ENCODE data around the gene CREB3L1. TPM values are rescaled to one million over a fixed set of nuclear protein-coding genes. Genes with fewer than 3 reads are reported as not detected.

CREB3L1 gene
- total RNA-seq, 1 donor = 33.3 TPM

- Histone ChIP-seq H3K36me3 (ENCODE audit: insufficient read depth, low read length) (no peaks in the 10 kb centered on the region), H2AFZ (ENCODE audit: low read length) (peak overlapping the region; percentile 38), H3K9me3 (ENCODE audit: low read depth, low read length) (no peaks in the 10 kb centered on the region), H3K27me3 (ENCODE audit: insufficient read depth, low read length) (no peaks in the 10 kb centered on the region), H3K27ac (ENCODE audit: low read depth, low read length) (peak overlapping the region; percentile 88), H3K4me2 (ENCODE audit: insufficient read depth, low read length) (peak overlapping the region; percentile 61), H4K20me1 (ENCODE audit: insufficient read depth, low read length) (peaks cover 12% of the 10 kb centered on the region), H3K4me1 (ENCODE audit: insufficient read depth, low read length) (peaks cover 33% of the 10 kb centered on the region), H3K4me3 (ENCODE audit: insufficient read depth, low read length) (no peak overlapping the region), H3K79me2 (ENCODE audit: insufficient read depth, low read length) (peaks cover 45% of the 10 kb centered on the region)
- no peak for DNase-seq (ENCODE audit: insufficient read length, low spot score, missing footprints)
- no peak for TF ChIP-seq CTCF (IDR thresholded peaks at IDR 0.05; ENCODE audit: extremely low read depth, low read depth, low read length)
Measured at GRCh38 chr11:46362156-46363030, 84.9 kb downstream of the CREB3L1 start.

- Histone ChIP-seq H3K27me3 (ENCODE audit: insufficient read depth, low read length) (no peaks in the 10 kb centered on the region), H3K4me1 (ENCODE audit: insufficient read depth, low read length) (peaks cover 33% of the 10 kb centered on the region), H3K4me2 (ENCODE audit: insufficient read depth, low read length) (peak overlapping the region; percentile 34), H3K4me3 (ENCODE audit: insufficient read depth, low read length) (no peak overlapping the region), H4K20me1 (ENCODE audit: insufficient read depth, low read length) (peaks cover 15% of the 10 kb centered on the region), H3K9me3 (ENCODE audit: low read depth, low read length) (no peaks in the 10 kb centered on the region), H3K27ac (ENCODE audit: low read depth, low read length) (peak overlapping the region; percentile 88), H3K36me3 (ENCODE audit: insufficient read depth, low read length) (peaks cover 2% of the 10 kb centered on the region), H3K79me2 (ENCODE audit: insufficient read depth, low read length) (peaks cover 39% of the 10 kb centered on the region), H2AFZ (ENCODE audit: low read length) (peak overlapping the region; percentile 38)
- peak; percentile 98 for DNase-seq (ENCODE audit: insufficient read length, low spot score, missing footprints)
- TF ChIP-seq CTCF (IDR thresholded peaks at IDR 0.05; ENCODE audit: extremely low read depth, low read depth, low read length) = no peak
Measured at GRCh38 chr11:46363031-46363407, 85.6 kb downstream of the CREB3L1 start.

GRCh38 chr11:46363455-46364005, 86.1 kb downstream of the CREB3L1 start:
- H2AFZ ChIP-seq (ENCODE audit: low read length) = no peak overlapping the region
- H3K27me3 ChIP-seq (ENCODE audit: insufficient read depth, low read length) = no peaks in the 10 kb centered on the region
- no peaks in the 10 kb centered on the region for H3K9me3 ChIP-seq (ENCODE audit: low read depth, low read length)
- peak; percentile 95 for DNase-seq (ENCODE audit: insufficient read length, low spot score, missing footprints)
- peaks cover 33% of the 10 kb centered on the region for H3K4me1 ChIP-seq (ENCODE audit: insufficient read depth, low read length)
- H3K4me3 ChIP-seq (ENCODE audit: insufficient read depth, low read length) = no peak overlapping the region
- H4K20me1 ChIP-seq (ENCODE audit: insufficient read depth, low read length) = peaks cover 21% of the 10 kb centered on the region
- H3K4me2 ChIP-seq (ENCODE audit: insufficient read depth, low read length) = peak overlapping the region; percentile 34
- peak; percentile 14 for TF ChIP-seq CTCF (IDR thresholded peaks at IDR 0.05; ENCODE audit: extremely low read depth, low read depth, low read length)
- peak overlapping the region; percentile 88 for H3K27ac ChIP-seq (ENCODE audit: low read depth, low read length)
- H3K79me2 ChIP-seq (ENCODE audit: insufficient read depth, low read length) = peaks cover 41% of the 10 kb centered on the region
- peaks cover 7% of the 10 kb centered on the region for H3K36me3 ChIP-seq (ENCODE audit: insufficient read depth, low read length)

GRCh38 chr11:46364056-46364455, 86.6 kb downstream of the CREB3L1 start:
- peak overlapping the region; percentile 88 for H3K27ac ChIP-seq (ENCODE audit: low read depth, low read length)
- H3K4me2 ChIP-seq (ENCODE audit: insufficient read depth, low read length) = no peak overlapping the region
- no peaks in the 10 kb centered on the region for H3K27me3 ChIP-seq (ENCODE audit: insufficient read depth, low read length)
- H3K4me1 ChIP-seq (ENCODE audit: insufficient read depth, low read length) = peaks cover 33% of the 10 kb centered on the region
- no peak for DNase-seq (ENCODE audit: insufficient read length, low spot score, missing footprints)
- no peaks in the 10 kb centered on the region for H3K9me3 ChIP-seq (ENCODE audit: low read depth, low read length)
- H3K36me3 ChIP-seq (ENCODE audit: insufficient read depth, low read length) = peaks cover 10% of the 10 kb centered on the region
- H4K20me1 ChIP-seq (ENCODE audit: insufficient read depth, low read length) = peaks cover 22% of the 10 kb centered on the region
- no peak overlapping the region for H2AFZ ChIP-seq (ENCODE audit: low read length)
- TF ChIP-seq CTCF (IDR thresholded peaks at IDR 0.05; ENCODE audit: extremely low read depth, low read depth, low read length) = no peak
- H3K4me3 ChIP-seq (ENCODE audit: insufficient read depth, low read length) = no peak overlapping the region
- H3K79me2 ChIP-seq (ENCODE audit: insufficient read depth, low read length) = peaks cover 41% of the 10 kb centered on the region

Data from osteoblast (primary cell).